EH (cell line): ENCODE measurements around the gene TBL1XR1.
A peak's percentile ranks its signal among the peaks of the same experiment; 100 is the strongest.
"Not testable (repeated sequence)": the region's sequence is repeated elsewhere in the genome, so short reads cannot be mapped to it uniquely, and the experiment has no call there.

Experiments used
- DNase-seq: peaks from one replicate; pipeline ENCODE4 v3.0.0-alpha.2; 2015; ENCODE audit warnings: low read depth

Gene TBL1XR1

DNA sequence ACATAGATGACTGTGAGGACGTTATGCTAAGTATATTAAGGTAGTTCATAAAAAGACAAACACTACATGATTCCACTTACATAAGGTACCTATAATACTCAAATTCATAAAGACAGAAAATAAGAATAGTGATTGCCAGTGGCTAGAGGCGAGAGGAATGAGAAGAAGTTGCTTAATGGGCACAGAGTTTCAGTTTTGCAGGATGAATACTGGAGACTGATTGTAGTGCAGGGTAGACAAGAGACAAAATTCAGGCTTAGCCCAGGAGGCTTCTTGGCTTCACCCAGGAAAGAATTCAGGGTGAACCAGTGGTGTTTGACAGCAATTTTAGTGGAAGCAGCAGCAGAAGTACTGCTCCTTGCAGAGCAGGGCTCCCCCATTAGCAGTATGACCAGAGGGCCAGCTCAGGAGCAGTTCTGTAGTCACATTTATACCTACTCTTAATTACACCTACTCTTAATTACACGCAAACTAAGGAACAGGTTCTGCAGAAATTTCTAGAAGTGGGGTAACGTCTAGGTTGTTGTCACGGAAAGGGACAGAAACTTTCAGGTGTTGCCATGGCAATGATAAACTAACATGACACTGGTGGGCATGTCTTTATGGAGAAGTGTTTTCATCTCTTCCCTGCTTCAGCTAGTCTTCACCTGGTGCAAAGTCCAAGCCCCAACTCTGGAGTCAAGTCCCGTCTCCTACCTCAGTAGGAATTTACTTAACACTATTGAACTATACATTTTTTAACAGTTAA, 55.2 kb downstream of the TBL1XR1 start:
- no peak for DNase-seq

DNA sequence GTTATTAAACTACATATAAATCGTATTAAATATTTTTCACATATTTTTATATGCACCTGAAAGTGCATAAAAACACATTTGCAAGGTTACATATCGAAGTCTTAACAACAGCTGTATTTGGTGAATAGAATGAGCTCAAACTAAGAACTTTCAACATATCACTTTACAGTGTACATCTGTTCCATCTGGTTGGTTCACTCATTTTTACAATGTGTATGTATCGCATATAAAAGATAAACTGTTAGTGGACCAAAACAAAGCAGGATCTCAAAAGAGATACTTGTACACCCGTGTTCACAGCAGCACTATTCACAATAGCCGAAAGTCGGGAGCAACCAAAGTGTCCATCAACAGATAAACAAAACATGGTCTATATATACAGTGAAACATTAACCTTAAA, 55.8 kb downstream of the TBL1XR1 start:
- no peak for DNase-seq

DNA sequence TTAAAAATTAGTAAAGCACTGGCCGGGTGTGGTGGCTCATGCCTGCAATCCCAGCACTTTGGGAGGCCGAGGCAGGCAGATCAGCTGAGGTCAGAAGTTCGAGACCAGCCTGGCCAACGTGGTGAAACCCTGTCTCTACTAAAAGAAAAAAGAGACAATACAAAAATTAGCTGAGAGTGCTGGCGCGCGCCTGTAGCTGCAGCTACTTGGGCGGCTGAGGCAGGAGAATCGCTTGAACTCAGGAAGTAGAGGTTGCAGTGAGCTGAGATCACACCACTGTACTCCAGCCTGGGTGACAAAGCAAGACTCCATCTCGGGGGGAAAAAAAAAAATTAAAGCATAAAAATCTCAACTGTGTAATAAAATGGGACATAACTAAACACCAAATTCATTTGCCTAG, 58.1 kb downstream of the TBL1XR1 start:
- not testable (repeated sequence) for DNase-seq

DNA sequence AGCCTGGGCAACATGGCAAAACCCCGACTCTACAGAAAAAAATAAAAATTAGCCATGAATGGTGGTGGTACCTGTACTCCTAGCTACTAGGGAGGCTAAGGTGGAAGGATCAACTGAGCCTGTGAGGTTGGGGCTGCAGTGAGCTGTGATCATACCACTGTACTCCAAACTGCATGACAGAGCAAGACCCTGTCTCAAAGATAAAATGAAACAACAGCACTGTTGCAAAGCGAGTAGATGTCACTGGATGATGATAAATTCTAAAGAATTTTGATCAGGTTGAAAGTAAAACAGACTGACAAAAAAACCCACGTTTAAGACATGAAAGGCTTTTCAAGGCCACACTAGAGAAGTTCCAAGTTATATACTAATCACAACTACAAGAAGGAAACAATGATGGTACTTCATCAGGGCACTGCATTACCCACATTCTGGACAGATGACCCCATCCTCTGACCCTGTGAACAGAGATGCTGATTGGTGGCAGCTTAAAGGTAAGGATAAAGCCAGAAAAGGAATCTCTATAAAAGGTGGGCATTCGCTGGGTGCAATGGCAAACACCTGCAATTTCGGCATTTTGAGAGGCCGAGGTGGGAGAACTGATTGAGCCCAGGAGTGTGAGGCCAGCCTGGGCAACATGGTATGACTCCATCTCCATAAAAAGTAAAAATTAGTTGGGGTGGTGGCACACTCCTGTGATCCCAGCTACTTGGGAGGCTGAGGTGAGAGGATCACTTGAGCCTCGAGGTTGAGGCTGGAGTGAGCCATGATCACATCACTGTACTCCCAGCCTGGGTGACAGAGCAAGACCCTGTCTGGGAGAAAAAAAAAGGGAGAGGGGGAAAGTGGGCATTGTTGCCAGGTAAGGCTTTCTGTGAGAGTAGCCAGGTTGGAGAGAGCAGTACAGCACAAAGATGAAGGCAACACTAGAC, 59.2 kb downstream of the TBL1XR1 start:
- DNase-seq: no peak

DNA sequence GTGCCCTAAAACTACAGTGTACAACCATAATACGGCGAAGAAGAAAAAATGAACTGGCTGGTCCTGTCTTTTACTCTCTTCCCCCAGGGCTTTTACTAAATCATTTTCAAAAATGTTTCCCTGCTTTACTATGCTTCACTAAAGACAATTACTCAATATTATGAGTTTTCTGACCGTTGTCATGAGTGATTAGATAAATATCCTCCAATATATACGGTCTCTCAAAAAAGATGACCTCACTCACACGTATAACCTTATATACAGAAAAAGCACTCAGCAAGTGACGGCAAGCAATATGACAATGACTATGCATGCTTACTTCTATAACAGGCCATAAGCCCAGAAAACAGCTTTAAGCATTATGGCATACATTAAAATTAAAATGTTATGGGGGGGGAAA, 60.5 kb downstream of the TBL1XR1 start:
- DNase-seq: no peak

DNA sequence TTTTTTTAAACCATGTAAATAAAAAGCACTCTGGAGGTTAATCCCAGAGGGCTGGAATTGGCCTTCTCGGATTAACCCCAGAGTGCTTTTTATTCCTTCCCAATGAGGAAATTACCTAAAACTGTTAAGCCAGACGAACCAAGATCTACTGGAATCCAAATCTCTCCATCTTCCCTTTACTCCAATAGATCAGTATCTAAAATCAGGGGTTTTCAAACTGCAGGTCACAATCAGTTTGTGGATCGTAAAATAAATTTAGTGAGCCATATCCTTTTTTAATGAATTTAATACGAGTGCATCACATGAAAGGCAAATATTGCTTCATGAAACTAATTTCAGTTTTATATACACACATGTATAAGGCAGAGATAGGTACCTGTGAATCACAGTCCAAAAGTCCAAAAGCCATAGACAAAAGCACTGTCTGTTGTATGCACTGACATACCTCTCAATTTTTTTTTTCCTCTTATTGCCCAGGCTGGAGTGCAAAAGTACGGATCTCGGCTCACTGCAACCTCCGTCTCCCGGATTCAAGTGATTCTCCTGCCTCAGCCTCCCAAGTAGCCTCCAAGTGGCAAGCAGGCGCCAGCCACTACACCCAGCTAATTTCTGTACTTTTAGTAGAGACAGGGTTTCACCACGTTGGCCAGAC, 61.3 kb downstream of the TBL1XR1 start:
- DNase-seq: no peak

DNA sequence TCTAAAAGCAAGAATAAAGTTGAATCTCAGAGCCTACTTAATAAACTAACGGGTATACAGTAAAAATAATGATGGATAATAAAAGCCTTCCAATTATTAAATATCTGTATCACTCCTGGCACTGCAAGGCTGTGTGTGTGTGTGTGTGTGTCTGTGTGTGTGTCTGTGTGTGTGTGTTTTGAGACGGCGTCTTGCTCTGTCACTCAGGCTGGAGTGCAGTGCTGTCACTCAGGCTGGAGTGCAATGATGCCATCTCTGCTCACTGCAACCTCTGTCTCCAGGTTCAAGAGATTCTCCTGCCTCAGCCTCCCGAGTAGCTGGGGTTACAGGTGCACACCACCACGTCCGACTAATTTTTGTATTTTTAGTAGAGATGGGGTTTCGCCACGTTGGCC, 62.5 kb downstream of the TBL1XR1 start:
- DNase-seq: no peak

DNA sequence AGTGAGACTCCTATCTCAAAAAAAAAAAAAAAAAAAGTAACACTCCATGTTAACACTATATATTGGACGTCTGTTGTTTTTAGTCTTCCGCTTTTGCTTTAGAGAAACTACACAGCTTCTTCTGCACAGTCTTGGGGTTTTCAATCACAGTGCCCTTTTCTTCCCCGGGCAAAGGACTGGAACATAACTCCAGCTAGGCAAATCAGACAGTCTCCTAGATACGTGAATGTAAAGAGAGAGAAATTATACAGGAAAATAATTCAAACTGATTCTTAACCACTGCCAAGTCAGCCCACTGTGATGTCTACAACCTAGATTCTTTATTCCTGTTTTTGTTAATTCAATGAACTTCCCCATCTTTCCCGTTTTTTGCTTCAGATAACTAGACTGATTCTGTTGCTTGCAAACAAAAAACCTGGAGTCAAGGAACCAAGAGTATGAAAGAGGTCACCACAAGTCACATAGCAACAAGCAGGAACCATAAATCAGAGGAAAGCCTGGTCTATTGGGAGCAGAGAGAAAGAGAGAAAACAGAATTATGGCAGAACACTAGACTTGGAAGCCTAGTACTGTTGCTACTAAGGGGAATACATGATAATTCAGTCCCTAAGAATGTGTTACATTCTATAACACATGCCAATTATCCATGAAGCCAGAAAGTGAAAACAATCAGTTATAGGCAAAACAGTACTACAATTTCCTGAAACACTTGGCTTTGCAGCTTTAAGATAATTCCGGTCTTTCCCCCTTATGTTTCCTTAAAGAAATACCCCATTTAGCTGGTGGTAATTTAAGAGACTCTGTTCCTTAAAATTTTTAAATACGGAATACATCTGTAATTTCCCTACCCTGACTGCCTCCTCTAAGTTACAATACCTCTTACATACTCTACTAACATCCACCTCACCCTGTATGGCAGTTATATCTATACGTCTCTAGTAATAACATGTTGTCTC, 63.1 kb downstream of the TBL1XR1 start:
- peak; percentile 22 for DNase-seq

DNA sequence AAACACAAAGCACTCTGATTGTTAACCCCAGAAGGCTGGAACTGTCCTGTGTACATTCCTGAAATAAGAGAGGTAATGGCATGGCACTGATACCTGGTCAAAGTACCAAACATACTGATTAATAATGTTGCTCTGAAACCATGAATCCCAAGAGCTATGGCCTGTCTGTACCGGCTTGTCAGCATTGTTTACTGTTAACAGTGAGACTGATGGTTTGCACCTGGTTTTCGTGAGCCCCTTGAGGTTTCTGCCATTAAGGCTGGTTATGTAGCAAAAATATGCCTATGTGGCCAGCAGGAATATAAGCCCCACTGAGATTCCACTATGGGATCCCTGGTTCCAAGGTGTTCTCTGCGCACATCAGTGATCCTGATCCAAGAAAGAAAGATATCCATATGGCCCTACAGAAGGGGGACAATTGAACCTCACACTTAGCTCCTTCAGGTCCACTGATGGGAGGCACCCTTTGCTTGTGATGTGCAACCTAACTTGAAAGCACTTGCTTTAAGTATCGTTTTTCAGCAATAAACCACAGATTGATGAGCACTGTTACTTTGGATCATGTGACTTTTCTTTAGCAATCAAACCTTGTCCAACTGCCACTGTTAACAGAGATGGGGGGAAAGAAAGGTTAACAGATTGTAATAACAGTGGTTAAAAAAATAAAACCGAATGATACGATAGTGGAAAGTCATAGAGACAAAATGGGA, 65.2 kb downstream of the TBL1XR1 start:
- no peak for DNase-seq

DNA sequence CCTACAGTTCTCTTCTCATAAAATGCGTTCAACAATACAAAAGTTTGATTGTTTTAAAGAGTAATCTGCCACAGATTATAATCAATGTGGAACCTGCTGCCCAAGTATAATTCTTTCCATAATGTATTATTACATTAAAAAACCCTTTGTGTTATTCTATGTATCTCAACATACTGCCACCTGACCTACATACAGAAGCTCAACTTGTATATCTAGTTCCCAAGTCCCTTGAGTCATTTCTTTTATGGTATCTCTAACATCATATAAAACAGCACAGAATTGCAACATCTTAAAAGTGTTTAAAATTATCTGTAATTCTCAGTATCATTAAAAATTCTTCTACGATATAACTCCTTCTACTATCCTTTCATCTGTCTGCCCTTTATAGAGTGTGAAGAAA, 70.3 kb downstream of the TBL1XR1 start:
- no peak for DNase-seq

DNA sequence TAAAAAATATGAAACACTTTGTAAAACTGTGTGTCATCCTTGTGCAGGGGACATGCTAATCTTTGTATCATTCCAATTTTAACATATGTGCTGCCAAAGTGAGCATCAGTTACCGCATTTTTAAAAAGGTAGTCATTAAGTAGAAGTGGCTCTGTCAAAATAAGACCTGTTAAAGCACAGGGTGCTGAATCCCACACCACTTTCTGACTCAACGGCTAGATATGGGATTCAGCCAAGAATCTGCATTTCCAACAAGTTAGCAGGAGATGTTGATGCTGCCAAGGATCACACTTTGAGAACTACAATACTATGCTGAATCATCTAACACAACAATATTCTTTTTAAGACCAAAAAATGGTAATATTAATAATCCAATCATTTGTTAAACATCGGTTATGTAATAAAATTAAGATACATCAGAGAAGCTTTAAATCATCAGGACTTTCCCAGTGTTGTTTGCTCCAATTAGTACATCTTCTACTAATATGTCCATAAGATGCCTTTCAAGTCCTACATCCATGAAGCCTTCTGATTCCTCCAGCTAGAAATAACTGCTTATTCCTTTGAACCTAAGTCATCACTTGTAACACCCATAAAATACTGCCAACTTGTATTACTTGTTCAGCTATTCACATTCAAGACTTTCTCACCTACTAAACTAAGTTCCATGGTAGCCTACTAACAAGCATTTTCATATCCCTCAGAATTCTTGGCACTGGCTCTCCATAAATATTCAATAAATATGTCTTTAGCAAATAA, 71.1 kb downstream of the TBL1XR1 start:
- DNase-seq: peak; percentile 93

DNA sequence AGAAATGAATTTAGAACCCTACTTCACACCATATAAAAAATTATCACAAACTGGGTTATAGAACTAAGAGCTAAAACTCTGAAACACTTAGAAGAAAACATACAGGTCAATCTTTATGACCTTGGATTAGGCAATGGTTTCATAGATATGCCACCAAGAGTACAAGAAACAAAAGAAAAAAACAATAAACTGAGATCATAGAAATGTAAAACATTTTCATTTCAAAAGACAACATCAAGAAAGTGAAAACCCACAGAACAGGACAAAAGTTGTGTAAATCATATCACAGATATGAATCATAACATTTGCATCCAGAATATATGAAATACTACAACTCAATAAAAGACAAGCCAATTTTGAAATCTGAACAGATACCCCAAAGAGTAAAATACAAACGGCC, 72.4 kb downstream of the TBL1XR1 start:
- DNase-seq: no peak

DNA sequence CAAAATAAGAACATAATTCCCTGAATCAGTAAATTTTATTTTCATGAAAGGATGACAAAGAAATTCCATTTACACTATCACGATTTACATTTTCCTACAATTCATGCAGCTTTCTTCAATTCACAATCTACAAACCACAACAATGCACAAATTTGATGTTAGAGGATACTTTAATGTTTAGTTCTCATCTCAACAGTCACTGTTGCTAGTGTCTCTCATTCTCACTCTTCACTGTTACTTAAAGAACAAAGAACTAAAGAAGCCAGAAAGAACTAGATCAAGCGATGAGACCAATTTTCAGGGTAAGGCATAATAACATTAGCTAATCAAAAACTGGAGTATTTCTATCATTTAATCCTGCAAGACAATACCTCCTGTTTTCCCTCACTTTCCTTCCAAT, 73.5 kb downstream of the TBL1XR1 start:
- no peak for DNase-seq

DNA sequence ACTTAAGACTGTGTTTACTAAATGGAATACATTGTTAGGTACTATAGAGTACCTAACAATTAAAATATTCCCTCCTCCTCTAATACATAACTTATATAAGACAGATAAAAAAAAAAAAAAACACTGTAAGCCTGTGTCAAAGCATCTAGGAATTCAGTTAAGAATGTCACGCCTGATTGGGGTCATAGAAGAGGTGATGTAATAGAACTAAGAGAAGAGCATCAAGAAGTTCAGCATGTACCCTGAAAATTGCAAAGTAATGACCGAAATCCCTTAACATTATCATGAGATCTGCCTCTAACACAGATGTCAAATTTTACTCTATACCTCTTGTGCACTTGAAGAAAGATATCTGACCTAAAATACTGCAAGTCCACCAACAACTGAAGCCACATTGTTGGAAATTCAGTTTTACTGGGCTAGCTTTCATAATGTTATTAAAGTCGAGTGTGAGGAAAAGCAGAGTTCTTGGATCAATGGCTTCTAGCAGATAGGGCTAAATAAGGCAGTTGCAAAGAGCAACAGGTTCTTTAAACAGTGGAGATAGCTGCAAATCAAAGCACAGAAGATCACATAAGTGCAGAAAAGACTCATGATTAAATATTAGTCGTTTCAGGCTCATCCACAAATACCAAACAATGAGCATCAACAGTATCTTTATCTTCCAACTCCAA, 75.0 kb downstream of the TBL1XR1 start:
- DNase-seq: no peak

DNA sequence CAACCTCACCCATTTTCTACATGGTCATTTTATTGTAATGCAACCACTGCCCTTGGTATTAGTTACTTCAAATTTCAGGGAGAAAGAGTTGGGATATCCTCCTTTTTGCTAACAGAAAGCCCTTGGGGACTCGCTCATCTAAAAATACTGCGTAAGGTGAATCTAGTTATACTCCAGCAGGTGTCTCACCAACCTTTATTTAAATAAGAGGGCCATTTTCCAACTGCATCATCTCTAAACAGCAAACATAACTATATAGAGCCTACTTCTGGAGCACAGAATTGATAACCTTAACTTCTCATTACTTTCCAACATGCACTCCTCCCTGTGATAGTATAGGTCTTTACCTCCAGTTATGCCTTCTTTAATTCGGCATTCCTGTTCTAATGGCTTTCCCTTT, 77.5 kb downstream of the TBL1XR1 start:
- DNase-seq: no peak

DNA sequence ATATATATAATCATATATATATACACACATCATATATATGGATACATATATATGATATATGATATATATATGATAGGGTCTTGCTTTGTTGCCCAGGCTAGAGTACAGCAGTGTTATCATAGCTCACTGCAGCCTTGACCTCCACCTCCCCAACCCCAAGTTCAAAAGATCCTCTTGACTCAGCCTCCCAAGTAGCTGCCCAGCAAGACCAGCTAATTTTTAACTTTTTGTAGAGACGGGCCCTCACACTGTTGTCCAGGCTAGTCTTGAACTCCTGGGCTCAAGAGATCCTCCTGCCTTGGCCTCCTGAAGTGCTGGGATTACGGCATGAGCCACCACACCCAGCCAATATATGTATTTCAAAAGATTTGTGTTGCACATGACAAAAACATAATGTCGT, 83.0 kb downstream of the TBL1XR1 start:
- no peak for DNase-seq

DNA sequence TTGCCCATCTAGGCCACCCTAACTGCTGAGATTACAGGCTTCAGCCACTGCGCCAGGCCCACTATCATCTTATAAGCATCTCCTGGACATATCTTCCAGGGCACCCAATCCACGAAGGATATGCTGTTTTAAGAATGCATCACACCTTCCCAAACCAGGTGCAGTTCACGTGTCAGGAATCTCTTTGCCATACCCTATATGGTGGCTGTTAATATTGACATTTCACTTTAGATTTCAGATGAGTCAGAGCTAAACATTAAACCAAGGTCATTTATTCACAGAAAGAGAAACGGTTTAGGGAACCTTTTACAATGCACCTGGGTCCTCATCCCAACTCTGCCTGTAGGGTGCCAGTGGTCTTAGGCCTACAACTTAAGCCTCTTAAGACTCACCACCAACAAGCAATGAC, 85.7 kb downstream of the TBL1XR1 start:
- DNase-seq: no peak

DNA sequence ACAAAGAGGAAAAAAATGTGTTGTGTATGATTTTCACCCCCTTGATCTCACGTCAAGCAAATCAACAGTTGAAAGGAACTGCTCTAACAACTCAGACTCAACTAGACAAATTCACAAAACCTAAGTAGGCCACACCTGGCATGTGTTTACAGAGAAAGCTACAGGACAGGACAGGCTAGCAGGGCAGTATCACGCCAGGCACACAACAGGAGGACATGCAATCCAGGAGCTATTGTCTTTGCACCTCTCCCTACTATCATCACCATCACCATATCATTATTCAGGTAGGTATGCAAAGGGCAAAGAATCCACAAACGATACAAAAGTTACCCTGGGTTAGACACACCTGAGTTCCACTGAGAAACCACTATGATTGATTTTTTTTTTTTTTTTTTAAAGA, 86.4 kb downstream of the TBL1XR1 start:
- no peak for DNase-seq

DNA sequence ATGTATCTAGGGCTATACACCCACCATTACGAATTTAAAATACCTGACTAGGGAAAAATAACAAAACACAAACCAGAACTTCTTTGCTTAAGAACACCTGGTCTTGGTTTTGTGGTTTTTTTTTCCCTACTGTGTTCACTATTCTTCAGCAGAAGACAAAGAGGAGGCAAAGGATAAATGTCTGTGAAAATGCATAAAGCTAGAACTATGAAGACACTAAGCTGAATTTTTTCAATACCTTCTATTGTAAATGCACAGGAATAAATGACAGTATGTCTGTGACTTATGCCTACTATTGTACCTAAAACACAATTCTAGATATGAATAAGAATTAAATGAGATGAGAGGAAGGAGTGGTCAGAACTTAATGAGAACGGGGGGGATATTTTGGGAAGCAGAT, 86.9 kb downstream of the TBL1XR1 start:
- DNase-seq: no peak
